Lung (tissue), 12 donors: ENCODE data around the gene CCL7. TPM values are rescaled to one million over a fixed set of nuclear protein-coding genes. Genes with fewer than 3 reads are reported as not detected.

Experiments used
- ATAC-seq: fragments of 200-7000 bp; cut with Tn5 transposase; one replicate; pipeline ENCODE4 v1.9.1; 2020; ENCODE audit warnings: moderate number of reproducible peaks; ENCODE audit not compliant: insufficient read depth, low FRiP score
- DNase-seq, 3 donors: peaks; one replicate each; pipeline ENCODE4 v3.0.0-alpha.2; 2013 to 2017
- H3K27ac ChIP-seq, 2 donors: one replicate each; pipeline ENCODE4 v1.5.1; 2013; ENCODE audit warnings: mild to moderate bottlenecking in 2 of 2, moderate library complexity in 2 of 2, control low read depth in 1 of 2, inconsistent platforms in 1 of 2, low read depth in 1 of 2, low read length in 1 of 2
- H3K27me3 ChIP-seq, 3 donors: one replicate each; pipeline ENCODE4 v1.5.1; 2013; ENCODE audit warnings: low read length in 2 of 3; ENCODE audit not compliant: control insufficient read depth in 3 of 3, insufficient read depth in 3 of 3
- H3K36me3 ChIP-seq, 4 donors: one replicate each; pipeline ENCODE4 v1.5.1; 2013; ENCODE audit warnings: low read length in 4 of 4, mild to moderate bottlenecking in 1 of 4, moderate library complexity in 1 of 4; ENCODE audit not compliant: control insufficient read depth in 4 of 4, insufficient read depth in 4 of 4
- H3K4me1 ChIP-seq, 5 donors: one replicate each; pipeline ENCODE4 v1.5.1; 2013; ENCODE audit warnings: low read length in 5 of 5, mild to moderate bottlenecking in 2 of 5, moderate library complexity in 1 of 5; ENCODE audit not compliant: control insufficient read depth in 5 of 5, insufficient read depth in 5 of 5
- H3K4me3 ChIP-seq: one replicate; pipeline ENCODE4 v1.5.1; 2013; ENCODE audit warnings: mild to moderate bottlenecking, control low read depth, moderate library complexity
- H3K9ac ChIP-seq, 2 donors: one replicate each; pipeline ENCODE4 v1.5.1; 2013; ENCODE audit warnings: low read length in 2 of 2, control low read depth in 1 of 2; ENCODE audit not compliant: insufficient read depth in 1 of 2
- H3K9me3 ChIP-seq, 4 donors: one replicate each; pipeline ENCODE4 v1.5.1; 2013; ENCODE audit warnings: low read length in 3 of 4, mild to moderate bottlenecking in 1 of 4, moderate library complexity in 1 of 4; ENCODE audit not compliant: control insufficient read depth in 4 of 4, insufficient read depth in 3 of 4
- CTCF ChIP-seq: IDR thresholded peaks from 2 replicates; pipeline ENCODE4 v1.5.1; 2012; ENCODE audit warnings: mild to moderate bottlenecking; ENCODE audit errors: control extremely low read depth, extremely low read depth
- WGBS, 2 donors: extraction: QIAGEN DNeasy Blood & Tissue Kit; methylation state at CpG; one replicate each; pipeline ENCODE4 v1.1.7; 2013; 5-methylcytosine and 5-hydroxymethylcytosine counted together
- polyA plus RNA-seq, 2 donors: library from polyadenylated mRNA; stranded (reverse); fragments of 200-250 nt; gene quantifications; one replicate each; pipeline ENCODE4 v1.2.1, GENCODE V29; 2013
- total RNA-seq, 2 donors: library from RNA; depleted of rRNA in 1 of 2; stranded (reverse); fragments of >200 nt in 1 of 2; gene quantifications; one replicate each; pipeline ENCODE4 v1.2.1, GENCODE V29; 2014 to 2021
- donor health status: control.
- donor health status: control.
- donor health status: Bipolar disorder and iron deficiency.
- donor health status: healthy.
- donor health status: DM: yes; HTN: yes; CAD: no.

The CCL7 gene
- total and polyA plus RNA-seq, 4 donors, result 1.0 to 44.9 (median 1.0) TPM; not detected in 1

- TF ChIP-seq CTCF, result no peak
- no peaks in the 10 kb centered on the region for H3K27me3 ChIP-seq
- peaks cover 0 to 7% (median 2%) of the 10 kb centered on the region in 4 donors for H3K36me3 ChIP-seq
- peak within 1 kb of the TSS; percentile 84 to 87 for H3K27ac ChIP-seq
- peak within 1 kb of the TSS; percentile 25 to 80 for H3K9ac ChIP-seq
- peaks cover 29 to 48% (median 36%) of the 10 kb centered on the region in 5 donors for H3K4me1 ChIP-seq
- H3K4me3 ChIP-seq, result peak within 1 kb of the TSS; percentile 37
- DNase-seq (peak; percentile 83 to 95 (median 92)), ATAC-seq (peak; percentile 29)
- H3K9me3 ChIP-seq, result no peaks in the 10 kb centered on the region
- WGBS, 2 donors, result 1 to 5% methylated on average over 11 of the region's 11 CpGs
These were observed 15.2 kb upstream of the CCL7 start, which contains the start of gene CCL2 for GRCh38 chr17:34254651-34255380. Gene CCL2, plus strand, starts transcription at chr17:34255285. Its CDS starts 65 bp downstream, at chr17:34255350.

- H3K36me3 ChIP-seq, result peaks cover 0 to 7% (median 2%) of the 10 kb centered on the region in 4 donors
- H3K4me1 ChIP-seq, result peaks cover 27 to 48% (median 33%) of the 10 kb centered on the region in 5 donors
- H3K27me3 ChIP-seq, result no peaks in the 10 kb centered on the region
- 32 to 44% methylated on average over 5 of the region's 5 CpGs for WGBS, 2 donors
- peak overlapping the region; percentile 37 for H3K4me3 ChIP-seq
- peak overlapping the region; percentile 25 to 80 for H3K9ac ChIP-seq
- DNase-seq, result no peak
- H3K27ac ChIP-seq, result peak overlapping the region; percentile 84 to 87
- TF ChIP-seq CTCF, result no peak
- no peaks in the 10 kb centered on the region for H3K9me3 ChIP-seq
- ATAC-seq, result no peak
These were observed 14.7 kb upstream of the CCL7 start for GRCh38 chr17:34255381-34255732.

- Histone ChIP-seq H3K4me1 (peaks cover 25 to 43% (median 30%) of the 10 kb centered on the region in 5 donors), H3K4me3 (peak overlapping the region; percentile 37), H3K36me3 (peaks cover 0 to 7% (median 2%) of the 10 kb centered on the region in 4 donors), H3K9ac (peak overlapping the region in 1 of 2 donors; percentile 8), H3K27ac (peak overlapping the region; percentile 84 to 87), H3K27me3 (no peaks in the 10 kb centered on the region), H3K9me3 (no peaks in the 10 kb centered on the region)
- WGBS, 2 donors, result 80 to 86% methylated on average over 1 of the region's 1 CpG
- TF ChIP-seq CTCF, result no peak
- DNase-seq, result no peak
- ATAC-seq, result no peak
These were observed 14.2 kb upstream of the CCL7 start for GRCh38 chr17:34255841-34256240.
